Peyer's patch (tissue), 4 donors: ENCODE data around the gene ZFC3H1. TPM values are rescaled to one million over a fixed set of nuclear protein-coding genes. Genes with fewer than 3 reads are reported as not detected.

Experiments used
- DNase-seq, 3 donors: peaks; one replicate each; pipeline ENCODE4 v3.0.0-alpha.2; 2017 to 2019
- H3K27ac ChIP-seq, 4 donors: fragments of 200-600 bp; sonication (generic); one replicate each; pipeline ENCODE4 v1.5.1; 2016 to 2019
- H3K27me3 ChIP-seq, 2 donors: fragments of 200-600 bp; sonication (generic); one replicate each; pipeline ENCODE4 v1.5.1; 2019
- H3K36me3 ChIP-seq, 3 donors: fragments of 200-600 bp; sonication (generic); one replicate each; pipeline ENCODE4 v1.5.1; 2016 to 2019
- H3K4me1 ChIP-seq, 4 donors: fragments of 200-600 bp; sonication (generic); one replicate each; pipeline ENCODE4 v1.5.1; 2016 to 2019
- H3K4me3 ChIP-seq, 4 donors: fragments of 200-600 bp; sonication (generic); 1 replicate in 3 of 4; 2 replicates in 1 of 4; pipeline ENCODE4 v1.5.1; 2016 to 2019; ENCODE audit warnings: mild to moderate bottlenecking in 1 of 4
- H3K9me3 ChIP-seq, 4 donors: fragments of 200-600 bp; sonication (generic); one replicate each; pipeline ENCODE4 v1.5.1; 2016 to 2019; ENCODE audit warnings: mild to moderate bottlenecking in 1 of 4
- CTCF ChIP-seq, 6 experiments: fragments of 450-650 bp in 4 of 6; fragments of 200-600 bp in 2 of 6; sonication (generic) in 1 of 6; IDR thresholded peaks; one replicate each; pipeline ENCODE4 v1.5.1; 2017 to 2019; ENCODE audit warnings: antibody characterized with exemption in 6 of 6, mild to moderate bottlenecking in 3 of 6, moderate library complexity in 1 of 6
- POLR2A ChIP-seq, 2 donors: fragments of 450-650 bp; IDR thresholded peaks; one replicate each; pipeline ENCODE4 v1.5.1; 2017; ENCODE audit warnings: antibody characterized with exemption in 2 of 2, mild to moderate bottlenecking in 2 of 2, moderate library complexity in 2 of 2
- total RNA-seq, 4 donors: library from RNA; depleted of rRNA; stranded (reverse); fragments of >200 nt; gene quantifications; one replicate each; pipeline ENCODE4 v1.1.0, GENCODE V29; 2016

ZFC3H1 gene
- total RNA-seq, 4 donors from 2014 or later, result 131 to 309 (median 156) TPM

DNA sequence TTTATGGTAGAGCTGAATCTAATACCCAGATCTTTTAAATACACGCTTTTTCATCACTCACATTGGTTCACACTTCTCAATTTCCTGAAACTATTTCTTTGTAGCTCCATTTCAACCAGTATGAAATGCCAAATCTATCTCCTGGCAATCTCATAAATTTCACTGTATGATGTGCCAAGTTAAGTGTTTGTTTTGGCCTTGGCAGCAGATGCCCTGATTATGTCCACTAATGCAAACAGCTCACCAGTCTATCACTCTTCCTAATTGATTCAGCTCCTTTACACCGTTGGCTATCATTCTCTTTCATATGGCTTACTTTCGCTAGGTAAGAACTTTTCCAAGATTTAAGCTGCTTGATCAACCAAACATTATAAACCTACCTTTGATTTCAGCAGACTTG is 58.6 kb downstream of the ZFC3H1 start:
- no peaks in the 10 kb centered on the region for H3K27me3 ChIP-seq
- H3K4me1 ChIP-seq, result no peaks in the 10 kb centered on the region
- no peaks in the 10 kb centered on the region for H3K9me3 ChIP-seq
- TF ChIP-seq CTCF (IDR thresholded peaks at IDR 0.05) (no peak), POLR2A (IDR thresholded peaks at IDR 0.05) (no peak)
- H3K36me3 ChIP-seq, result peaks cover 0 to 28% (median 0%) of the 10 kb centered on the region in 3 donors
- H3K4me3 ChIP-seq, result no peak overlapping the region
- DNase-seq, result no peak
- H3K27ac ChIP-seq, result no peak overlapping the region

DNA sequence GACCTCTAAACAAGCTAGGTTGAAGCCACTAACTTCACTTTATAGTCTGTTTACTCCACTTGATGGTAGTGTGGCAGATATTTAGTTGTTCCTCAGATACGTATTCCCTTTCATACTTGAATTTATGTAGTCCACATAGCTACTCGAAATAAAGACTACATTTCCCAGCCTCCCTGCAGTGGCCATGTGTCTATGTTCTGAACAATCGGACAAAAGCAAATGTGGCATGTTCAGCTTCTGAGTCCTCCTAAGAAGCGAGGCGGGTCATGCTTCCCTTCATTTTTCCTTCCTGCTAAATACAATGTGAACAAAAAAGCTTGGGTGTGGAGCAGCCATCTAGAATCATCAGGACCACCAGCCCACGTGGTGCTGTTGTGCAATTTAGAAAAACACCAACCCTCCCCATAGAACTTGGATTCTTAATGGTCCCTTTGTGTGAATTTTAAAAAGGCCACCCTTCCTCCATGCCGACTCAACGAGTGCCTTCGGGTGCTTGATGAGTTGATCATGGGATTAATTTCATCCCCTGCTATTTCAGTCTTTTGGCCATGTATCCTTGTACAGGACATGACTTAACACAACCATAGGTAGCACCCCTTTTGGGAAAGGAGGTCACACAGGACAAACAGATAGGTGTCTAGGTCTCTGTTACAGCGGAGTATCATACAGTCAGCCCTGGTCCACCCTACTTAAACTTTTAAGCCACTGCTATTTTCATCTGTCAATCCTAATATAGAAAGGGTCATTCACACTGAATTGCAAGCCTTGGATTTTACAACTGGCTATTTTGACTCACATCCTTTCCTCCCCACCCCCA is 60.7 kb downstream of the ZFC3H1 start:
- Histone ChIP-seq H3K4me1 (no peaks in the 10 kb centered on the region), H3K27ac (no peak overlapping the region), H3K36me3 (peaks cover 0 to 12% (median 0%) of the 10 kb centered on the region in 3 donors), H3K4me3 (no peak overlapping the region), H3K9me3 (no peaks in the 10 kb centered on the region), H3K27me3 (no peaks in the 10 kb centered on the region)
- TF ChIP-seq CTCF (IDR thresholded peaks at IDR 0.05) (no peak), POLR2A (IDR thresholded peaks at IDR 0.05) (no peak)
- DNase-seq, result no peak

GRCh38 chr12:71601546-71601945 is 62.1 kb downstream of the ZFC3H1 start:
- TF ChIP-seq POLR2A (IDR thresholded peaks at IDR 0.05), result no peak
- no peak for TF ChIP-seq CTCF (IDR thresholded peaks at IDR 0.05)

GRCh38 chr12:71599210-71599609 is 64.4 kb downstream of the ZFC3H1 start:
- TF ChIP-seq POLR2A (IDR thresholded peaks at IDR 0.05) (no peak), CTCF (IDR thresholded peaks at IDR 0.05) (no peak)
- H3K9me3 ChIP-seq, result no peaks in the 10 kb centered on the region
- no peak overlapping the region for H3K27ac ChIP-seq
- no peak overlapping the region for H3K4me3 ChIP-seq
- DNase-seq, result no peak
- no peaks in the 10 kb centered on the region for H3K27me3 ChIP-seq
- no peaks in the 10 kb centered on the region for H3K4me1 ChIP-seq
- no peaks in the 10 kb centered on the region for H3K36me3 ChIP-seq

More at GRCh38 chr12:71601546-71601945, 62.1 kb downstream of the ZFC3H1 start:
- DNase-seq, result no peak
- no peak overlapping the region for H3K4me3 ChIP-seq
- no peaks in the 10 kb centered on the region for H3K27me3 ChIP-seq
- no peaks in the 10 kb centered on the region for H3K4me1 ChIP-seq
- H3K36me3 ChIP-seq, result no peaks in the 10 kb centered on the region
- no peak overlapping the region for H3K27ac ChIP-seq
- no peaks in the 10 kb centered on the region for H3K9me3 ChIP-seq

DNA sequence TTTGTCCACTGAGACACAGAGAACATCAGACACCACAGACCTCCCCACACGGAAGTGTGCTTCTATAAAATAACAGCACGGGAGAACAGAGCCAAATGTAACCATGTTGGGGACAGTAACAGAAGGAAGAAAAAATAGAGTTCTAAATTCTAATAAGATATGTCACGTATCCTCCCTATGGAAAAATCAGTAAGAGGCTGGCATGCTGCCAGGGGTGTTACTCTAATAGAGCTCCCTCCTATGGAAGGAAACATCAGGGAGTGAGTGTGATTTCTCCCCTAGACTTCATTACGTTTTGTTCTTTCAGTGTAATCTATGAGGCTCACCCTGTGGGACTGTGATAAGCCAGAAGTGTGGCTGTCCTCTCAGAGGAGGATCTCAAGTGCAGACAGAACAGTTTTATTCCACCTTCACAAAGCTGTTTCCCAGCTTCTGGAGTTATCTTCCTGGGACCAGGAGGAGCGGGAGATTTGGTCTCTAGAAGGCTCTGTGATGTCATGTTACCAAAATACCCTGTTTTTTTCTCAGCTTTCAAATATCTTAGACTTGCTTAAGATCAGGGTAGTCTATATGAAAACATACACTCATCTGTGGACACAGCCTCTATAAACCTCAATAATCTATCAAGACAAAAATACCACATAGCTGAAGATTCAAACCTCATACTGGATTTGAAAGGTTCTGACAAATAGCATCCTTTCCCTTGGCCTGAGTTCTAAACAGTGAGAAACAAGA is 69.3 kb downstream of the ZFC3H1 start:
- H3K9me3 ChIP-seq, result no peaks in the 10 kb centered on the region
- no peak overlapping the region for H3K4me3 ChIP-seq
- no peak overlapping the region for H3K27ac ChIP-seq
- no peaks in the 10 kb centered on the region for H3K36me3 ChIP-seq
- DNase-seq, result no peak
- H3K27me3 ChIP-seq, result no peaks in the 10 kb centered on the region
- no peak for TF ChIP-seq POLR2A (IDR thresholded peaks at IDR 0.05)
- no peaks in the 10 kb centered on the region for H3K4me1 ChIP-seq

GRCh38 chr12:71592841-71593240 is 70.8 kb downstream of the ZFC3H1 start:
- H3K4me1 ChIP-seq, result no peaks in the 10 kb centered on the region
- H3K4me3 ChIP-seq, result no peak overlapping the region
- no peaks in the 10 kb centered on the region for H3K36me3 ChIP-seq
- H3K27ac ChIP-seq, result no peak overlapping the region
- H3K27me3 ChIP-seq, result no peaks in the 10 kb centered on the region
- H3K9me3 ChIP-seq, result no peaks in the 10 kb centered on the region
- TF ChIP-seq CTCF (IDR thresholded peaks at IDR 0.05) (no peak), POLR2A (IDR thresholded peaks at IDR 0.05) (no peak)
- no peak for DNase-seq
